ENCODE measurements around the gene JMJD1C. TPM values are rescaled to one million over a fixed set of nuclear protein-coding genes. Genes with fewer than 3 reads are reported as not detected.

The JMJD1C gene
- total RNA-seq, 1 donor from 2014 or later, result 141 TPM

GRCh38 chr10:63217120-63217605, 248.6 kb downstream of the JMJD1C start:
- DNase-seq (ENCODE audit: low spot score), result no peak
- peak; percentile 88 for ATAC-seq
- intact Hi-C loops (cut with DNase I), result no loop called here

- intact Hi-C loops (cut with DNase I), result no loop called here
- DNase-seq (ENCODE audit: low spot score) (no peak), ATAC-seq (no peak)
Observed at GRCh38 chr10:63214571-63214970, 251.2 kb downstream of the JMJD1C start.

DNA sequence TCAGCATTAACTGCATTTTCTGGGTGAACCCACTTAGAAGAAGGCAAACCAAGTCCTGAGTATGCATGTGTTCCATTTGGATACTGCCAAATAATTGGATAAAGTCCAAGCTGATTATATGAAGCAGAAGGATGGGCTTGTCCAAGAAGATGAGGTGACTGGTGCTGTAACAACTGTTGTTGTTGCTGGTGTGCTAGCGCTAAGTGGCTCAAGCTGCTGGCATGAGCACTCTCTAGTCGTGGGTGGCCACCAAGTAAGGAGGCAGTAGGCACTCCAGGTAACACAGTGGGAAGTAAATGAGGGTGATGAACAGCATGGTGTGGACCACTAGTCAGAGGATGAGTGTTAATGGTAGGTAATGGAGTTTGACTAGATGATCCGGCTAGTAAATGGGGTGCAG, 252.3 kb downstream of the JMJD1C start:
- intact Hi-C loops (cut with DNase I), result no loop called here
- no peak for DNase-seq (ENCODE audit: low spot score)
- peak; percentile 12 for ATAC-seq

GRCh38 chr10:63210611-63211196, 255.1 kb downstream of the JMJD1C start:
- no peak for DNase-seq (ENCODE audit: low spot score)
- no peak for ATAC-seq
- intact Hi-C loops (cut with DNase I), result no loop called here

DNA sequence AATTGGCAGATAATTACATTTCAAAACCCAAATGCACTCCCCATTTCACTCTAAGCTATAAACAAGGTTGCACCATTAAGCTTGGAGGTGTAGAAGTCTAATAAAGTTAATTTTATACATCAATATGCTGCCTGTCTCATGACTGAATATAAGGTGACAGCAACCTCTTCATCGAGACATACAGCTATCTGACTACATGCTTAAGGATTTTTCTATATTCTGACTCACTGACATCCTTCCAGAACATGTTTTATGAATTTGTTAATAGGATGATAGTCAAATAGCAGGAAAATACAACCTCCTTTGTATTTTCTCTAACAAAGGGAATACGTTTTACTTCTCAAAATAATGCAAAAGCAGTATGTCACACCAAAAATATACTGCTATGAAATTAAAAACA, 256.1 kb downstream of the JMJD1C start:
- DNase-seq (ENCODE audit: low spot score), result no peak
- intact Hi-C loops (cut with DNase I), result no loop called here
- no peak for ATAC-seq

DNA sequence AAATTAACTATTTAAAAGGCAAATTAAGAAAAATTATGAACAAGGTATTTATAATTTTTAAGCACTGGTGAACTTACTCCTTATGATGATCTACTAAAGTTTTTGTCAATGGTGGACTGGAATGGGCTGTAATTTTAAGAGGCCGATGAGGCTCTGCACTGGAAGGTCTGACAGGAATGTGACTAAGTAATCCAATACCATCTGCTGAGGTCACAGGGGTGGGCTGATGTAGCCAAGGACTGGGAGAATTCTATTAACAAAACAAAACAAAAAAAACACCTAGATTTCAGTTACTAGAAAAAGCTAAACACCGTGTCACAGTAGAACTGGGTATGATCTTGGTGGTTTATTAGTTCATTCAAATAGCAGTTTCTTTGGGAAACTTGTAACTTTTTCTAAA, 256.8 kb downstream of the JMJD1C start:
- intact Hi-C loops (cut with DNase I), result no loop called here
- DNase-seq (ENCODE audit: low spot score) (no peak), ATAC-seq (no peak)

DNA sequence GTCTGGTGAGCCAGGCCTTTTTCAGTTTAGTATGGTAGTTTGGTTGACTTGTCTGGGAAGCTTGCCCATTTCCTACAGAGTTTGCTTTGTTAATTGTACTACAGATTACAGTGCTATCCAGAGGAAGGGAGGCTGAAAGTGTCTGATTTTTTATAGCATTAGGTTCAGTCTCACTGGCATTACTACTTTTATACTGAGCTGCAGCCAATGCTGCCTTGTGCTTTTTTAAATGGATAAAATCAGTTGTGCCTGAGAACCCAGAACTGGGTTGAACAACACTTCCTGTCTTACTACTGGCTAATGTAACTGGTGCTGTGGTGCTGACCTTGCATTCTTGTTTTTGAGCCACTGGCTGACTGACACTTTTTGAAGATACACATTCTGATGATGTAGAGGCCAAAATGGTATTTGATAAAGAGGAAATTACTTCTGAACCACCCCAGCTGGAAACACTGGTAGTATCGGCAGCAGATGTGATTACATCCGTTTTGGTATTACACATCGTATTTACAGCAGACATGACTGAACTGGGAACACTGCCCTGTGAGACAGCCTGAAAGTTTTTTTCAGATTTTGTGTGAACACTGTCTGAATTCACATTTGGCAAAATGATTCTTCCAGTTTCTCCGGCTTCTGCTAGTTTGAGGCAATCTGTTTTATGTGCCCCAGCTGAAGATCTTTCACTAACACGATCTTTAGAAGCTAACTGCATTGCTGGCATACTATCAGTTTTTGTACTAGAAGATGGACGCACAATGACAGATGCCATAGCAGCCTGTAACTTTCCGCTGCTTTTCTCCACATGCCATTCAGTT, 258.6 kb downstream of the JMJD1C start:
- DNase-seq (ENCODE audit: low spot score), result no peak
- intact Hi-C loops (cut with DNase I), result no loop called here
- ATAC-seq, result peak; percentile 78

GRCh38 chr10:63206576-63206975, 259.2 kb downstream of the JMJD1C start:
- no peak for ATAC-seq
- no peak for DNase-seq (ENCODE audit: low spot score)
- intact Hi-C loops (cut with DNase I), result no loop called here

DNA sequence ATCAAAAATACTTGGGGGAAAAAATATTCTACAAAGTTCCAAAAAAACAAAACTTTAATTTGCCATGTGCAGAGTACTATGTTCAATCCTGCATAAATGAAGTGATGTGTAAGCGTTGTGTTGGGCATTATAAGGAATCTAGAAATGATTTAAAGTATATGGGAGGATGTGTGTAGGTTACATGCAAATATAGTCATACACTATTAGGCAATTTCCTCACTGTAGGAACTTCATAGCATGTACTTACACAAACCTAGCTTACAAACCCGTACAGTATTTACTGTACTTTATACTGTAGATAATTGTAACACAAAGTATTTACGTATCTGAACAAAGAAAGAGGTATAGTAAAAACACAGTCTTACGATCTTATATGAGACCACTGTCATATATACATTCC, 260.4 kb downstream of the JMJD1C start:
- ATAC-seq, result no peak

GRCh38 chr10:63204667-63205391, 260.9 kb downstream of the JMJD1C start:
- no peak for ATAC-seq
- no peak for DNase-seq (ENCODE audit: low spot score)
- intact Hi-C loops (cut with DNase I), result no loop called here

More for the DNA sequence above, 260.4 kb downstream of the JMJD1C start:
- intact Hi-C loops (cut with DNase I), result no loop called here
- no peak for DNase-seq (ENCODE audit: low spot score)

GRCh38 chr10:63201118-63201517, 264.7 kb downstream of the JMJD1C start:
- no peak for ATAC-seq
- intact Hi-C loops (cut with DNase I), result no loop called here

GRCh38 chr10:63200431-63200830, 265.3 kb downstream of the JMJD1C start:
- no peak for DNase-seq (ENCODE audit: low spot score)
- intact Hi-C loops (cut with DNase I), result no loop called here
- no peak for ATAC-seq

More at GRCh38 chr10:63201118-63201517, 264.7 kb downstream of the JMJD1C start:
- DNase-seq (ENCODE audit: low spot score), result no peak

DNA sequence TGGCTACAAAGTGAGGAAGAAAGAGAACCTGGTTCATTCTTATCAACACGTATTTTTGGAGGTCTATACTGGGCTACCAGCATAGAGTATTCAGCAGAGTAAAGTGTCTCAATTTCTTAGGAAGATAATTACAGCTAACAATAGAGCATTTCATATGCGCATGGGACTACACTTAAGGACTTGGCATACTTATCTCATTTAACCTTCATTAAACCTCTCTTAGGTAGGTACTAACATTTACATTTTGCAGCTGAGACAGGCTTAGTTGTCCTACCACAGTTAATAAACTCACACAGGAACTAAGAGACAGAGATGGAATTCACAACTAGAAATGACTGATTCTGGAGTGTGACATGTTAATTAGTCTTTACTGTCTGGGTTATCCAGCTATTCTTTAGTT, 266.1 kb downstream of the JMJD1C start:
- intact Hi-C loops (cut with DNase I), result no loop called here
- ATAC-seq, result no peak
- DNase-seq (ENCODE audit: low spot score), result no peak

DNA sequence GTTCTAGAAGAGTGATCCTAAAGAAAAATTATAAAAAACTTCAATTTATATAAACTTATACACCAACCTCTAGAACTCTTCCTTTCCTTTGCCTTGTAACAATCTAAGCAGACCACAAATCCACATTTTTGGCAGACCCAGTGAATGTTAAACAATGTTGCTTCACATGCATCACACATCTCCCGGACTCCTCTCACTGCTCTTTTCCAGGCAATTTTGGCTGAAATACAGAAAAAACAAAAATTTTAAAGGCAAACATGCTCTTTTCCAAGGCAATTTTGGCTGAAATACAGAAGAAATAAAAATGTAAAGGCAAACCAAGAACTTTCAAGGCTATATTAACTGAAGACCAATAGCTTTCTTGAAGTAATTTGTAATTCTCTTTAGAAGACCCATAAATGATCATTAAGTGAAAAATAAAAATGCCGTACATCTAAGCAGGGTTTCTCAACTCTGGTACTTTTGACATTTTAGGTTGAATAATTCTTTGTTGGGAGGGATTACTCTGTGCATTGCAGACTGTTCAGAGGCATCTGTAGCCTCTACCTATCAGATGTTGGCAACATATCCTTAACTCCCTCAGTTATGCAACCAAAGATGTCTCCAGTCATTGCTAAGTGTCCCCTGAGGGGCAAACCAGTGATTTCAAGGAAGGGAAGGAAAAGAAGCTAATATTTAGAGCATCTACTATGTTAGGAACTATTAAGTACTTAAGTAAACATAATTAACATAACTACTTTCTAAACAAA, 268.3 kb downstream of the JMJD1C start:
- intact Hi-C loops (cut with DNase I), result no loop called here
- ATAC-seq, result peak; percentile 84
- no peak for DNase-seq (ENCODE audit: low spot score)

GRCh38 chr10:63192826-63193225, 273.0 kb downstream of the JMJD1C start:
- DNase-seq (ENCODE audit: low spot score) (no peak), ATAC-seq (no peak)
- intact Hi-C loops (cut with DNase I), result loop anchor here (5.0 kb wide), 1 partner anchor 1296 kb away; no protein-coding TSS in a partner anchor

GRCh38 chr10:63175534-63175933, 290.2 kb downstream of the JMJD1C start:
- intact Hi-C loops (cut with DNase I), result no loop called here
- ATAC-seq (no peak), DNase-seq (ENCODE audit: low spot score) (no peak)

- no peak for DNase-seq (ENCODE audit: low spot score)
- intact Hi-C loops (cut with DNase I), result no loop called here
- peak; percentile 42 for ATAC-seq
Observed at GRCh38 chr10:63173468-63174232, 292.1 kb downstream of the JMJD1C start.

DNA sequence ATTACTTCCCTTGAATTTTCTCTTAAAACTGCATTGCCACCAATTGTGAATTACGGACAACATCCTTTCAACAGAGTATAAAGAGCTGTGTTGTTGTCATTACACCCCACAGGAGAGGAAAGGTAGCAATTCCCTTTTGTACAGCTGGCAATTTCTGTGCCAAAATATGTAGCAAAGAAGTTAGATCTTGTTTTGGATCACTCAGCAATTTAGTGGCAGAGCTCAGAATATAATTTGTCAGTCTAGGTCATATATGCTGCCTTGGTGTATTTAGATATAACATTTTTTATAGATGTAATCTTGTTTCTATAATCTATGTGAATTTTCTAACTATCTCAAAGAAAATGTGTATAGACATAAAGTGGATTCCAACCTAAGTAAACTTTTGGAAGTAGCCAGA, 293.9 kb downstream of the JMJD1C start:
- ATAC-seq (no peak), DNase-seq (ENCODE audit: low spot score) (no peak)
- intact Hi-C loops (cut with DNase I), result no loop called here
